Cardiac muscle cell (in vitro differentiated cells and primary cell): Measurements from ENCODE around the gene RHBDD1. TPM values are rescaled to one million over a fixed set of nuclear protein-coding genes. Genes with fewer than 3 reads are reported as not detected.

ENCODE experiments used
- DNase-seq, 2 donors: peaks; one replicate each; pipeline versions ENCODE4 v3.0.0 to v3.0.0-alpha.2; 2010 to 2017; ENCODE audit warnings: low read depth in 1 of 2, low spot score in 1 of 2
- H3K27ac ChIP-seq: fragments of 200-600 bp; sonication (generic); 2 replicates; pipeline ENCODE4 v1.5.1; 2016
- H3K27me3 ChIP-seq: fragments of 200-600 bp; sonication (generic); 2 replicates; pipeline ENCODE4 v1.6.0; 2016; ENCODE audit warnings: control low read depth
- H3K36me3 ChIP-seq: fragments of 200-600 bp; sonication (generic); 2 replicates; pipeline ENCODE4 v1.5.1; 2016; ENCODE audit warnings: control low read depth
- H3K4me1 ChIP-seq: fragments of 200-600 bp; sonication (generic); 2 replicates; pipeline ENCODE4 v1.8.1; 2017; ENCODE audit warnings: low read depth, mild to moderate bottlenecking, mixed run types
- H3K4me3 ChIP-seq: fragments of 200-600 bp; sonication (generic); 2 replicates; pipeline ENCODE4 v1.5.1; 2016; ENCODE audit warnings: mild to moderate bottlenecking
- H3K9me3 ChIP-seq: fragments of 200-600 bp; sonication (generic); 2 replicates; pipeline ENCODE4 v1.5.1; 2017; ENCODE audit warnings: low read depth, mild to moderate bottlenecking, control low read depth
- CTCF ChIP-seq: IDR thresholded peaks from 2 replicates; pipeline ENCODE4 v1.5.1; 2012; ENCODE audit warnings: low read depth, mild to moderate bottlenecking, low read length
- polyA plus RNA-seq: library from polyadenylated mRNA; unstranded; fragments of >200 nt; fragmentation: Nextera tagmentation; extraction: Ambion mirVana; gene quantifications from 2 replicates; pipeline ENCODE4 v1.2.1, GENCODE V29; 2016
- total RNA-seq: library from RNA; depleted of rRNA; stranded (reverse); fragments of >200 nt; gene quantifications from 2 replicates; pipeline ENCODE4 v1.2.3, GENCODE V29; 2016

The RHBDD1 gene
- total and polyA plus RNA-seq, 2 experiments from 2014 or later = 6.3 to 12.9 TPM

GRCh38 chr2:226984750-226985582, 149.1 kb downstream of the RHBDD1 start:
- no peak overlapping the region for H3K4me3 ChIP-seq
- no peak overlapping the region for H3K27ac ChIP-seq
- no peaks in the 10 kb centered on the region for H3K9me3 ChIP-seq
- no peaks in the 10 kb centered on the region for H3K36me3 ChIP-seq
- H3K4me1 ChIP-seq = no peaks in the 10 kb centered on the region
- no peaks in the 10 kb centered on the region for H3K27me3 ChIP-seq
- peak; percentile 65 to 89 for DNase-seq
- TF ChIP-seq CTCF = peak; percentile 59

GRCh38 chr2:226985583-226985946, 149.7 kb downstream of the RHBDD1 start:
- Histone ChIP-seq H3K27ac (no peak overlapping the region), H3K27me3 (no peaks in the 10 kb centered on the region), H3K36me3 (no peaks in the 10 kb centered on the region), H3K9me3 (no peaks in the 10 kb centered on the region), H3K4me3 (no peak overlapping the region), H3K4me1 (no peaks in the 10 kb centered on the region)
- no peak for TF ChIP-seq CTCF
- DNase-seq = no peak

- Histone ChIP-seq H3K4me3 (no peak overlapping the region), H3K4me1 (no peaks in the 10 kb centered on the region), H3K36me3 (no peaks in the 10 kb centered on the region), H3K27ac (no peak overlapping the region), H3K27me3 (no peaks in the 10 kb centered on the region), H3K9me3 (no peaks in the 10 kb centered on the region)
- DNase-seq = no peak
- TF ChIP-seq CTCF = no peak
Observed at GRCh38 chr2:226991663-226992062, 155.8 kb downstream of the RHBDD1 start.

- H3K27me3 ChIP-seq = no peaks in the 10 kb centered on the region
- H3K4me3 ChIP-seq = no peak overlapping the region
- no peaks in the 10 kb centered on the region for H3K36me3 ChIP-seq
- TF ChIP-seq CTCF = no peak
- DNase-seq = no peak
- H3K27ac ChIP-seq = no peak overlapping the region
- H3K9me3 ChIP-seq = no peaks in the 10 kb centered on the region
- H3K4me1 ChIP-seq = no peaks in the 10 kb centered on the region
Observed at GRCh38 chr2:226993171-226993570, 157.3 kb downstream of the RHBDD1 start.

- H3K4me1 ChIP-seq = no peaks in the 10 kb centered on the region
- no peaks in the 10 kb centered on the region for H3K9me3 ChIP-seq
- TF ChIP-seq CTCF = no peak
- no peak for DNase-seq
- H3K27ac ChIP-seq = no peak overlapping the region
- H3K36me3 ChIP-seq = no peaks in the 10 kb centered on the region
- H3K27me3 ChIP-seq = no peaks in the 10 kb centered on the region
- no peak overlapping the region for H3K4me3 ChIP-seq
Observed at GRCh38 chr2:226994775-226995174, 158.9 kb downstream of the RHBDD1 start.
